ENCODE measurements around the gene CCDC33. TPM values are rescaled to one million over a fixed set of nuclear protein-coding genes. Genes with fewer than 3 reads are reported as not detected.
"Not testable (repeated sequence)": the region's sequence is repeated elsewhere in the genome, so short reads cannot be mapped to it uniquely, and the experiment has no call there.

CCDC33 gene
- total RNA-seq, 1 donor from 2014 or later, result not detected

DNA sequence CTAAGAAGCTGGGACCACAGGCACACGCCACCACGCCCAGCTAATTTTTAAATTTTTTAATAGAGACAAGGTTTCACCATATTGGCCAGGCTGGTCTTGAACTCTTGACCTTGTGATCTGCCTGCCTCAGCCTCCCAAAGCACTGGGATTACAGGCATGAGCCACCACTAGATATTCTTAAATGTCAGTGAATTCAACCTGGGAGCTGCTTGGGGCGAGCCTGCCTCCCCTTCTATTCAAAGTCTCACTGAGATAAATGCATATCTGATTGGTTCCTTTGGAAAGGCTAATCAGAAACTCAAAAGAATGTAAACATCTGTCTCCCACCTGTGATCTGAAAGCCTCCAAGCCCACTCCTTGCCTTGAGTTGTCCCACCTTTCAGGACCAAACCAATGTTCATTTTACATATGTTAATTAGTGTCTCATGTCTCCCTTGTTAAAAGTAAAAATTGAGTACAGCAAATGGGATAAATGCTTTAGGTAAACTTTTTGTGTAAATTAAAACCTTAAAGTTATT lies 116.3 kb downstream of the CCDC33 start:
- no peak for DNase-seq (ENCODE audit: extremely low read depth, low read depth, low spot score)

DNA sequence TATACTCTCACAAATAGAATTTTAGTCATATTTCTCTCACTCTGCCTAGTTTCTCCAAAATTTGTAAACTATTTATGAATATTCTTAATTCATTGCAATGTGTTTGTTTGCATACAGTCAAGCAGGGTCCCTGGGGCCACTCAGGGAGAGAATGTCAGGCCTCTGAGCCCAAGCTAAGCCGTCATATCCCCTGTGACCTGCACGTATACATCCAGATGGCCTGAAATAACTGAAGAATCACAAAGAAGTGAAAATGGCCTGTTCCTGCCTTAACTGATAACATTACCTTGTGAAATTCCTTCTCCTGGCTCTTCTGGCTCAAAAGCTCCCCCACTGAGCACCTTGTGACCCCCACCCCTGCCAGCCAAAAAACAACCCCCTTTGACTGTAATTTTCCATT lies 117.9 kb downstream of the CCDC33 start:
- not testable (repeated sequence) for DNase-seq (ENCODE audit: extremely low read depth, low read depth, low spot score)

DNA sequence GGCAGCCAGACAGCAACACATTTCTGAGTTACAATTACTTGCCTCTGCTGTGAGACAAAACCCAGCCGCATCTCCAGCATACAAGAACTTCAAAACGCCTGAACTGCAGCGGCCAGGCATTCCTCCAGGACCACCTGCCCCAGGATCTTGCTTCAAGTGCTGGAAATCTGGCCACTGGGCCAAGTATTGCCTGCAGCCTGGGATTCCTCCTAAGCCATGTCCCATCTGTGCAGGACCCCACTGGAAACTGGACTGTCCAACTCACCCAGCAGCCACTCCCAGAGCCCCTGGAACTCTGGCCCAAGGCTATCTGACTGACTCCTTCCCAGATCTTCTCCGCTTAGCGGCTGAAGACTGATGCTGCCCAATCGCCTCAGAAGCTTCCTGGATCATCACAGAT lies 119.9 kb downstream of the CCDC33 start:
- DNase-seq (ENCODE audit: extremely low read depth, low read depth, low spot score), result not testable (repeated sequence)

DNA sequence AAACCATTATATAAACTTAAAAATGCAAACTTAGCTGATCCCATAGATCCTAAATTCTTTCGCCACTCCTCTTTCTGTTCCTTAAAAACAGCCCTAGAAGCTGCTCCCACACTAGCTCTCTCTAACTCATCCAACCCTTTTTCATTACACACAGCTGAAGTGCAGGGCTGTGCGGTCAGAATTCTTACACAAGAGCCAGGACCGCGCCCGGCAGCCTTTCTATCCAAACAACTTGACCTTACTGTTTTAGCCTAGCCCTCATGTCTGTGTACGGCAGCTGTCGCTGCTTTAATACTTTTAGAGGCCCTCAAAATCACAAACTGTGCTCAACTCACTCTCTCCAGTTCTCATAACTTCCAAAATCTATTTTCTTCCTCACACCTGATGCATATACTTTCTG lies 121.4 kb downstream of the CCDC33 start:
- DNase-seq (ENCODE audit: extremely low read depth, low read depth, low spot score), result not testable (repeated sequence)

DNA sequence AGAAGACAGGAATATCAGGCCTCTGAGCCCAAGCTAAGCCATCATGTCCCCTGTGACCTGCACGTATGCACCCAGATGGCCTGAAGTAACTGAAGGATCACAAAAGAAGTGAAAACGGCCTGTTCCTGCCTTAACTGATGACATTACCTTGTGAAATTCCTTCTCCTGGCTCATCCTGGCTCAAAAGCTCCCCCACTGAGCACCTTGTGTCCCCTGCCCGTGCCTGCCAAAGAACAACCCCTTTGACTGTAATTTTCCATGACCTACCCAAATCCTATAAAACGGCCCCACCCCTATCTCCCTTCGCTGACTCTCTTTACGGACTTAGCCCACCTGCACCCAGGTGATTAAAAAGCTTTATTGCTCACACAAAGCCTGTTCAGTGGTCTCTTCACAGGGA lies 123.2 kb downstream of the CCDC33 start:
- DNase-seq (ENCODE audit: extremely low read depth, low read depth, low spot score), result not testable (repeated sequence)

DNA sequence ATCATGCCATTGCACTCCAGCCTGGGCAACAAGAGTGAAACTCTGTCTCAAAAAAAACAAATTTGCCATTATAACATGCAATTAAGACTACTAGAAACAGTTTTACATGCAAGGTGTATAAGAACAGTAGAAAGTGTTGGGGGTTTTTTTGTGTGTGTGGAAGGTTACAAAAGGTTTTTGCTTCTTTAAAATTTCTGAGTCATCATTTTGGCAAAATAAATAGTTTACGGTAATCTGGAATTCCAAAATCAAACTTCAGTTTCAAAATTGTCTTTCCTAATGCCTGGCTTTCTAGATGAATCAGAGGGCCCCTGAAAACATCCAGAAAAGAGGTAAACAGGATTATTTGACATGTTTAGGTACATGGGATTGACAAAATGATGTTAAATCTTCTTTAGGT lies 124.7 kb downstream of the CCDC33 start:
- DNase-seq (ENCODE audit: extremely low read depth, low read depth, low spot score), result not testable (repeated sequence)

DNA sequence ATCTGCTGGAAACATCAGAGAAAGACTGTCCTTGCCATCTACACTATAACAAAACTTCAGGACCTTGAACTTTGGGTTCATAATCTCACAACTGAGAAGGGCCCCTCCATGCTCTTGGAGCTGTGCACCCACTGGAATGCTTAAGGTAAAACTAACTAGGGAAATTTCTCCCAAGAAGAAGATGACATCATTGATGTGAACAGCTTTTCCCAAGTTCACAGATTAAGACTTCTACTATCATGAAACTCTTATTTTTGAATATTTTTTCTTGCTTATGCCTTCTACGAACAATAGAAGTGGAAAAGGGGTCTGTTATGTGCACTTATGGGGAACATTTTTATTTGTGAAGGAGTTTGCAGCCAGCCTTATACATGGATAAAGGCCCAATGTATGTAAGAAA lies 126.4 kb downstream of the CCDC33 start:
- no peak for DNase-seq (ENCODE audit: extremely low read depth, low read depth, low spot score)

DNA sequence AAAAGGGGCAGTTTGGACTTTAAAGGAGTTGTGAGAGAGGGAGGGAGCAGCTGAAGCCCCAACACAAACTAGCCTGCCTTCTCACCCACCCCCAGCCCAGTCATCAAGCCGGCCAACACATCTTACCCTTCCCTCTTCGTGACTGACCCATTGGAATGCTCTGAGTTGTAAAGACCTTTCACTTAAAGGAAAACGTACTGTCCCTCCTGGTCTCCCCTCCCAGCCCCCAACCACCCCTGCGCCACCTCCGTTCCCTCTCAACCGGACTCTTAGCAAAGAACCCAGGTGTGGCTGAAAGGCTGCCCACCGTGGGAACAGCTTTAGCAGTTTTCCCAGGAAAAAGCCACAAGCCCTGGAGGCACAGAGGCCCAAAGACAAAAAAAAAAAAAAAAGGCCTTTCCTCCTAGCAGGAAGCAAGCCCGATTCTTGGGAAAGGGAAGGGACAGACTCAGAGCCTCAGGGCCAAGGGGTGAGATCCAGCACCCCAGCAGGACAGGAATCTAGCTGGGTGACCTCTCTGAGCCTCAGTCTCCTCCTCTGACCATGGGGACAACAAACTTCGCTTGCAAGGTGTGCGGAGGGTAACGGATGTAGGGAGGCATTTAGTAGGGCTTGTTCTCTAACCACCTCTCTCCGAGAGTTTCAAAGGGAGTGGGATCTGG lies 128.9 kb downstream of the CCDC33 start:
- DNase-seq (ENCODE audit: extremely low read depth, low read depth, low spot score), result no peak

DNA sequence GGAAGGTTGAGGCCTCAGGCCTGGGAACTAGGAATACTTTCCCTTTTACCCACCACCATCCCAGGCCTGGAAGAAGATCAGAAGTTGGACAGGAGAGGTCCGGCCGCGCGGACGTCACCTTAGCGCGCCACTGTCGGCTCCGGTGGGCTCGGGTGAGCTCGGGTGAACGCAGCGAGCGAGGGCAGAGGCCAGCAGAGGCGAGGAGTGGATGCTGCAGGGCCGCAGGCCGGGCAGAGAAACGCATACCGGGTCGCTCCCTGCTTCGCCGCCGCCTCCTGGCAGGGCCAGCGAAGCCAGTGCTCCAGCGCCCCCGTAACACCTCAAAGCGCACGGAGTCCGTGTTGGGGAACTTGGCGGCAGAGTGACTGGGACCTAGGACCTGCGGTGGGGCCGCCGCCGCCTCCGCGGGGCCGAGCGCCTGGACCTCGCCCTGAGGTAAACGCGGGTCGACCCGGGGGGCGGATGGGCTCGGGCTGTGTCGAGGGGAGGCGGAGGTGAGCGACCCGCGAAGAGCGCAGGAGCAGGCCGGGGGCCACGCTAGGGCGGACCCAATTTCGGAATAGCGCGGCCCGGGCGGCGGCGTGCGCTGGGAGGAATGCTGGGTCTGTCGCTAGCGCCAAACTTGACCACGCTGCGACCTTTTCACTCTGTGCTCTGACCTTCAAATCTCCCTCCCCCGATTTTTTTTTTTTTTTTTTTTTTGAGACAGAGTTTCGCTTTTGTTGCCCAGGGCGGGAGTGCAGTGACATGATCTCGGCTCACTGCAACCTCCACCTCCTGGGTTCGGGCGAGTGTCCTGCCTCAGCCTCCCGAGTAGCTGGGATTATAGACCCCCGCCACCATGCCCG lies 129.7 kb downstream of the CCDC33 start:
- no peak for DNase-seq (ENCODE audit: extremely low read depth, low read depth, low spot score)

DNA sequence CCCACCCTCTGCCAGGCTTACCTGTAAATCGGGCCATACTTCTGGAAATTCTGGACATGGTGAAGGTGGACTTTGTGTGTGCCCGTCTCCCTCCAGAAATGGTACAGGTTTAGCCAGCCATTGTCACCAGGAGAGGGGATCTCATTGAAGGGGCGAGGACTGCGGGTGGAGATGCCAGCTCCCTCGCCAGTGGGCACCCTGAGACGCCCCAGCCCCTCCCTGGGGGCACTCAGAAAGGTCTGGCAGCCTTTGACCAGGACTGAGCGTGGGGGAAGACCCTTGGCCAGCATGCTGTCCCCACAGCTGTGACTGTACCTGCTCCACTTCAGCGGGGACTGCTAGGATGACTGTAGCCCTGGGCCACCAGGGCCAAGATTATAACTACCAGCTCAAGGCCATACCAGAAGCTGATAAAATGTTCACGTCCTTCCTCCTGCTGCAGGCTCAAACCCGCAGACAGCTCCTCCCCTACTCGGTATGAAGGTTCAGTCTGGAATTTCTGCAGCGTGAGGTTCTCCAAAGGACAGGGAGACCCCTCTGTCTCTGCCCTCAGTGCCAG lies 131.2 kb downstream of the CCDC33 start, which contains the start of gene CYP11A1:
TSS of gene CYP11A1 (minus strand) at position 351 of the 559 bp plus-strand sequence. CDS start at position 290, 61 bp downstream.
- no peak for DNase-seq (ENCODE audit: extremely low read depth, low read depth, low spot score)

DNA sequence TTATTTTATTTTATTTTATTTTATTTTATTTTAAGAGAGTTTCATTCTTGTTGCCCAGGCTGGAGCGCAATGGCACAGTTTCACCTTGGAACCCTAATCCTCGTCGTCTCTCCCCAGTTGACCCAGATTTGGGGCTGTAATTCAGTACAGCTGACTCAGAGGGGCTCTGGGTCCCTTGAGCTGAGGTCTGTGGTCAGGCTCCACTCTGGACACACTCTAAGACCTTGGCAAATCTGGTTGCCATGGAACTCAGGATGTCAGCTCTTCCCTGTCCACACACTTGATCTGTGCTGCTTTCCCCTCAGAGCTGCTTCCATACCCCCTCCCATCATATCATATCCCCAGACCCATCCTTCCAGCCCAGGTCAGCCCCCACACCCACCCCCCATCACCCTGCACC lies 132.0 kb downstream of the CCDC33 start:
- DNase-seq (ENCODE audit: extremely low read depth, low read depth, low spot score), result no peak

DNA sequence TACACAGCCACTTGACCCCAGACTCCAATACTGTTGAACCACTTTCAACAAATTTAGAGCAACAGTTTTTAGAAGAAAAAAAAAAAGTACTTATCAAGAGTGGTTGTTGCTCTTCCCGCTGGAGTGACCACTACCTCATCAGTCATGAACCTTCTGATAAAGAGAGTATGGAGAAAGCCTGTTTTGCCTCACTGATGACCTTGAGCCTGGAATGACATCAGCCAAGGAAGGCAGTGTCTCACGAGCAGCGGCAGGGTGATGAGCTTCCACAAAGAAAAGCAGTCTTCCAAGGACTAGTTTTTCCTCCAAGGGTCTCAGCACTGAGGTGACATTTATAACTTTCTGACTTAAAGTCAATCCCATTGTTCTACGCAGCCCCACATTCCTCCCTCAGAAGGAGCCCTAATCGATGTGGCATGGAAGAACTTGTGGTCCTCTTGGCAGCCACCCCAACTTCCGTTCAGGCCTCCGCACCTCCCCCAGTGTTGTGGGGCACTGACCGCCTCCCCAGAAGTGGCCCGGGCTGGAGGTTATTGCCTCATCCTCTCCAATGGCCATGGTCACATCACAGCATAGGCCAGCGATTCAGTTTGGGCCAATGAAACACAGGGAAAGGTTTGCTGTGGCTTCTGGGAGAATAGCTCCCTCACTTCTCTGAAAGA lies 133.1 kb downstream of the CCDC33 start:
- DNase-seq (ENCODE audit: extremely low read depth, low read depth, low spot score), result no peak

DNA sequence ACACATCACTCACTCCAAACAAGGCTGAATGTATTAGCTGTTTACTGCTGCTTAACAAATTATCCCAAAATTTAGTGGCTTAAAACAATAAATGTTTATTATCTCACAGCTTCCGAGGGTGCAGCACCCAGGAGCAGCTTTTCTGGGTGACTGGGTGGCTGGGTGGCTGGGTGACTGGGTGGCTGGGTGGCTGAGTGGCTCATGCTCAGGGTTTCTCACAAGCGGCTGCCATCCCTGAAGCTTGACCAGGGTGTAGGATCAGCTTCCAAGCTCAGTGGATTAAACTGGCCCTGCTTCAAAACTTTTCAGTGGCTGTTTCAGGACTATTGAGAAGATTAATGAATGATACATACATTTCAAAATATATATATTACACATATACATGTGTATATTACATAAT lies 133.6 kb downstream of the CCDC33 start:
- no peak for DNase-seq (ENCODE audit: extremely low read depth, low read depth, low spot score)

DNA sequence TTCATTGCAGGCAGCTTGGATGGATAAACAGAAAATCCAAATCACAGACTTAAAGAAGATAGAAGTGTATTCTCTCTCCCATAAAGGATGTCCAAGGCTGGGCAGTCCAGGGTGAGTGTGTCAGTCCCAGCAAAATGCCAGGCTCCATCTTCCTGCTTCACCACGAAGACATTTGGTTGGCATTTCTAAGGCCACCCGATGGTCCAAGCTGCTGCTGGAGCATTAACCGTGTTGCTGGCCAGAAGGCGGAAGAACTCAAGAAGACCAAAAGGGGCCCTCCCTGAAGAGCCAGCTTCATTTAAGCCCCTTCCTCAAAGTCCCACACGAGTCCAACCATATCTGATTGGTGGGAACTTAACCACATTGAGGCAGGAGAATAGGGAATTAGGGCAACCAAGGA lies 134.3 kb downstream of the CCDC33 start:
- no peak for DNase-seq (ENCODE audit: extremely low read depth, low read depth, low spot score)

DNA sequence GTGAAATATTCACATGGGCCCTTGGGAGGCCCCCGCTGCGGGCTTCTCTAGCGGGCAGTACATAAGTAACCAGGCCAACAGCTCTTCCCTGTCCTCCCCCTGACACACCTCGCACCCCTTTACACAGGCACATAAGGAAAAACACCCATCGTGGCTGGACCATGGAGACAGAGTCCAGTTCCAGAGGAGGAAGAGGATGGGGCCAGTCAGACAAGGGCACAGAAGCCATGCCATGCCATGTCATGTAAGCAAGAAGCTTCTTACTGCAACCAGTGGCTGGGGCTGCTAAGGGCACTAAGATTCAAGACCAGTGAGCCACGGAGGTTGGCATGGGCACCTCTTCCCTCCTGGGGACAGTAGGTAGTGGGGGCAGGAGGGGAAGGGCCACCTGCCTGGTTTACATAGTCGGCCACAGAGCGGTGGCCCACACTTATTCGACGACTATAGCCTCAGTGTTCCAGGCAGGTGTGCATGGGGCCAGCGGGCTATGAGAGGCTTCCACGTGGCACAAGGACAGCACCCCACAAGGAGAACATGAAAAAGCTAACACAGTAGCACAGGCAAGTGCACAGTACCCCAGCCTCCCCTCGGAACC lies 137.0 kb downstream of the CCDC33 start:
- no peak for DNase-seq (ENCODE audit: extremely low read depth, low read depth, low spot score)

DNA sequence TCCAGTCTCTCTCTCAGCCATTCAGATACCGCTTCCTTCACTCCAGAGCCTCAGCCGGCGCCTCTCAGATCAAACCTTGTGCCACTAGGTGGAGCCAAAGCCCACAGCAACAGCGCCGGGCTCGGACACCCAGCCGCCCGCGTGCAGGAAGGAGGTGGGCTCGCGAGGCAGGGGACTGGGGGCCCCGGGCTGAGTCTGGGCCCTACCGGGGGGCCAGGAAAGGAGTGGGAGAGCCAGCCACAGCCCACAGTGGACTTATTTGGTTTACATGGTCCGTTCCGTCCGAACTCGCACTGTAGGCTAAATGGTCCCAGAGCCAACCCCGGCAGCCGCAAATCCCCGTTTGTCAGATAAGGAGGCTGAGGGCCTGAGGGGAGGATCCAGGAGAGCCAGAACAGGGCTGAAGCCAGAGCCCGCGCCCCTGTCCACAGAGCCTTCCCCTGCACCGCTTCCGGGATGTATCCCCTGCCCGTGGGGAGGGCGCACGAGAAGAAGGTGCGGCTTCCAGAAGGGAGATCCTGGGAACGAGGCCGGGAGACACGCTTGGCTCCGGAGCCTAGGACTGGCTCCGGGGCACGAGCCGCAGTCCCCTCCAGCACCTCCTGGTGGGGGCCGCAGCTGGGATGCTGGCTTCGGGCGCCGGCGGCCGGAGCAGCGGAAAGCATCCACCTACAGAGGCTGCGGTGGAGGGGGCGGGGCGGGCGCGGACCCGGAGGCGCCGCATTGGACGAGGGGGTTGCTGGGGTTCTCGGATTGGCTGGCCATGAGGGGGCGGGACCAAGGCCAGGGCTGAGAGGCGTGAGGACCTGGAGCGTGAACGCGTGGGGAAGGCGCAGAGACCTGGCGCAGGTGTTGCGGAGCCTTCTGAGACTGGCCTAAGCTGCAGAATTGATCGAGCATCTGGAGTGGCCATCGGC lies 137.9 kb downstream of the CCDC33 start:
- no peak for DNase-seq (ENCODE audit: extremely low read depth, low read depth, low spot score)

DNA sequence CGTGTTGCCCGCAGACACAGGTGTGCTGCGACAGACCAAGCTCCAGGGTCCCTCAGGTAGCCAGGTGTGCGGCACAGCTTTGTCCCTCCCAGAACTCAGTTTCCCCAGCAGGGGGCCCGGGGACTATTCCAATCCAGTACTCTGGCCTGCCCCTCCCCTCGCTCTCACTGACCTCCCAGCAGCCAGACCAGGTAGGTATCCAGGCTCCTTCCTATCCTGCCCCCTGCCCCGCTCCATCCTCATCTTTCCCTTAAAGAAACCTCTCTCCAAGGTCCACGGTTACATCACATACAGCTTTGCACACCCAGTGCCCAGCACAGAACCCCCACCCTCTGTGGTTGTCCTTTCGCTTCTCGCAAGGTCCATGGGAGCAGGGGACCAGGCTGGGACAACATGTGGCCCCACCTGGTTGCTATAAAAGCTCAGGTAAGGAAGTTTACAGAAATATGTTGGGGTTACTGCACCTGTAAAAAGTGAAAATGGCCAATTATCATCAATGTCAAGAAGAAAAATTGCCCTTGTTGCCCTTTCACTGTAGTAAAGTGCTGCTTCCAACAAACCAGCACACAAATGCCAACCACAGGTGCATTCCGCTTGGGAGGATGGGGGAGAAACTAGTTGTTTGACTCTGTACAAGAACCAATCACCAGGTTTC lies 138.6 kb downstream of the CCDC33 start:
- no peak for DNase-seq (ENCODE audit: extremely low read depth, low read depth, low spot score)

DNA sequence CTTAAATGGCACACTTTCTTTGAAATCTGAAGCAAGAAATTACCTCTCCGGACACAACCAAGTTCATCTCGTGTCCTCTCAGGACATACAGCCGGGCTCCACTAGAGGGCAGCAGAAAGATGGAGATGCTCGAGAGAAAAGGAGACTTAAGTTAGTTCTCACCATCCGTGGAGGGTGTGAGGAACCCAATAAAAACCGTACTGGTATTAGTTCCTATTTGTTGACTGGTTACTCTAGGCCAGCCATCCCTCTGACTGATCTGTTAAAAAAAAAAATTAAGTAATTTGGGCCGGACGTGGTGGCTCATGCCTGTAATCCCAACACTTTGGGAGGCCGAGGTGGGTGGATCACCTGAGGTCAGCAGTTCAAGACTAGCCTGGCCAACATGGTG lies 139.2 kb downstream of the CCDC33 start:
- peak; percentile 65 for DNase-seq (ENCODE audit: extremely low read depth, low read depth, low spot score)

DNA sequence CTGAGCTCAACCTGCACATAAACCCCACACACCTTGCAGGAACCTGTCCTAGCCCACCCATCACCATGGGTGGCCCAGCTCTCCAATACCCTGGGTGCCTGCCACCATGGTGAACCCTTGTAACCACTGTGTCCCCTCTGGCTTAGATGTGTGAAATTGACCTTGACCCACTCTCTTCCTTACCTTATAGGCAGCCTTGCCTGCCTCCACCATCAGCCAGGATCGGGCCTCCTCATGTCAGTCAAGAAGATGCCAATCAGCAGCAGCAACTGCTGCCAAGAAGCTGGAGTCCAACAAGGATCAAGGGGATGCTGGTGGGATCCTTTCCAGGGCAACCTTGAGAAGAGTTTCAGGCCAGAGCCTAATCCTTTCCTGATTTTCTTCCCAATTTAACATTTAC lies 140.1 kb downstream of the CCDC33 start:
- DNase-seq (ENCODE audit: extremely low read depth, low read depth, low spot score), result no peak
